ENCODE results near the gene LPP.

DNA sequence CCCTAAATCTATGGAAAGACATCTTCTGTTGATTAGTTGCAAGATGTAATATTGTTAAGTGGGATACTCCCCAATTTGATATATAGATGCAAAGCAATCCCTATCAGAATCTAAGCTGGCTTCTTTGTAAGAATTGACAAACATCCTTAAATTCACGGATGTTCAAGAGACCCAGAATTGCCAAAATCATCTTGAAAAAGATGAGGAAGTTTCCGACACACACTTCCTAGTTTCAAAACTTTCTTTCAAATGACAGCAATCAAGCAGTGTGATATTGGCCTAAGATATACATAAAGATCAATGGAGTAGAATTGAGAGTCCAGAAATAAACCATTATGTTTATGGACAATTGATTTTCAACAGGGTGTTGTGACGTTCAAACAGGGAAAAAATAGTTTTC lies 383.6 kb downstream of the LPP start:
- TF ChIP-seq, protein P1, sequence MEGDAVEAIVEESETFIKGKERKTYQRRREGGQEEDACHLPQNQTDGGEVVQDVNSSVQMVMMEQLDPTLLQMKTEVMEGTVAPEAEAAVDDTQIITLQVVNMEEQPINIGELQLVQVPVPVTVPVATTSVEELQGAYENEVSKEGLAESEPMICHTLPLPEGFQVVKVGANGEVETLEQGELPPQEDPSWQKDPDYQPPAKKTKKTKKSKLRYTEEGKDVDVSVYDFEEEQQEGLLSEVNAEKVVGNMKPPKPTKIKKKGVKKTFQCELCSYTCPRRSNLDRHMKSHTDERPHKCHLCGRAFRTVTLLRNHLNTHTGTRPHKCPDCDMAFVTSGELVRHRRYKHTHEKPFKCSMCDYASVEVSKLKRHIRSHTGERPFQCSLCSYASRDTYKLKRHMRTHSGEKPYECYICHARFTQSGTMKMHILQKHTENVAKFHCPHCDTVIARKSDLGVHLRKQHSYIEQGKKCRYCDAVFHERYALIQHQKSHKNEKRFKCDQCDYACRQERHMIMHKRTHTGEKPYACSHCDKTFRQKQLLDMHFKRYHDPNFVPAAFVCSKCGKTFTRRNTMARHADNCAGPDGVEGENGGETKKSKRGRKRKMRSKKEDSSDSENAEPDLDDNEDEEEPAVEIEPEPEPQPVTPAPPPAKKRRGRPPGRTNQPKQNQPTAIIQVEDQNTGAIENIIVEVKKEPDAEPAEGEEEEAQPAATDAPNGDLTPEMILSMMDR (IDR thresholded peaks at IDR 0.05), result no peak
- no peak for TF ChIP-seq EP300 (IDR thresholded peaks at IDR 0.05)
